GM19035 (cell line): ENCODE data around the gene NEU1.
"Not testable (repeated sequence)": the region's sequence is repeated elsewhere in the genome, so short reads cannot be mapped to it uniquely, and the experiment has no call there.

ENCODE experiments used
- ATAC-seq: cut with Tn5 transposase; IDR thresholded peaks from one replicate; pipeline ENCODE4 v1.9.1; 2021; ENCODE audit not compliant: unreplicated experiment

The NEU1 gene

GRCh38 chr6:31844507-31844906 lies 18.1 kb downstream of the NEU1 start:
- no peak for ATAC-seq

DNA sequence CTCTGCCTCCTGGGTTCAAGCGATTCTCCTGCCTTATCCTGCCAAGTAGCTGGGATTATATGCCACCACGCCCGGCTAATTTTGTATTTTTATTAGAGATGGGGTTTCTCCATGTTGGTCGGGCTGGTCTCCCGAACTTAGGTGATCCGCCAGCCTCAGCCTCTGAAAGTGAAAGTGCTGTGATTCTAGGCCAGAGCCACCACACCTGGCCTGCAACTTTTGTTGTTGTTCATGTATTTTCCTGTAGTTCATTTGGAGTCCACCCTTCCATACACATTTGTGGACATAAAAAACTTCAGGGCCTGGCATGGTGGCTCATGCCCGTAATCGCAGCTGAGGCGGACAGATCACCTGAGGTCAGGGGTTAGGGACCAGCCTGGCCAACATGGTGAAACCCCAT lies 20.6 kb downstream of the NEU1 start:
- no peak for ATAC-seq

DNA sequence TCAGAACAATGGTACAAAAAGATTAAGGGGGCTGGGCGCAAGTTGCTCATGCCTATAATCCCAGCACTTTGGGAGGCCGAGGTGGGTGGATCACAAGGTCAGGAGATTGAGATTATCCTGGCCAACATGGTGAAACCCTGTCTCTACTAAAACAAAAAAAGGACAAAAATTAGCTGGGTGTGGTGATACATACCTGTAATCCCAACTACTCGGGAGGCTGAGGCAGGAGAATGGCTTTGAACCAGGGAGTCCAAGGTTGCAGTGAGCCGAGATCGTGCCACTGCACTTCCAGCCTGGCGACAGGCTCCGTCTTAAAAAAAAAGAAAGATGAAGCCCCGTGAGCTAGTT lies 22.9 kb downstream of the NEU1 start:
- ATAC-seq: not testable (repeated sequence)

GRCh38 chr6:31838968-31839367 lies 23.7 kb downstream of the NEU1 start:
- no peak for ATAC-seq

GRCh38 chr6:31838114-31838553 lies 24.5 kb downstream of the NEU1 start:
- ATAC-seq: not testable (repeated sequence)

- no peak for ATAC-seq
Measured at GRCh38 chr6:31837369-31838113, 25.1 kb downstream of the NEU1 start.

DNA sequence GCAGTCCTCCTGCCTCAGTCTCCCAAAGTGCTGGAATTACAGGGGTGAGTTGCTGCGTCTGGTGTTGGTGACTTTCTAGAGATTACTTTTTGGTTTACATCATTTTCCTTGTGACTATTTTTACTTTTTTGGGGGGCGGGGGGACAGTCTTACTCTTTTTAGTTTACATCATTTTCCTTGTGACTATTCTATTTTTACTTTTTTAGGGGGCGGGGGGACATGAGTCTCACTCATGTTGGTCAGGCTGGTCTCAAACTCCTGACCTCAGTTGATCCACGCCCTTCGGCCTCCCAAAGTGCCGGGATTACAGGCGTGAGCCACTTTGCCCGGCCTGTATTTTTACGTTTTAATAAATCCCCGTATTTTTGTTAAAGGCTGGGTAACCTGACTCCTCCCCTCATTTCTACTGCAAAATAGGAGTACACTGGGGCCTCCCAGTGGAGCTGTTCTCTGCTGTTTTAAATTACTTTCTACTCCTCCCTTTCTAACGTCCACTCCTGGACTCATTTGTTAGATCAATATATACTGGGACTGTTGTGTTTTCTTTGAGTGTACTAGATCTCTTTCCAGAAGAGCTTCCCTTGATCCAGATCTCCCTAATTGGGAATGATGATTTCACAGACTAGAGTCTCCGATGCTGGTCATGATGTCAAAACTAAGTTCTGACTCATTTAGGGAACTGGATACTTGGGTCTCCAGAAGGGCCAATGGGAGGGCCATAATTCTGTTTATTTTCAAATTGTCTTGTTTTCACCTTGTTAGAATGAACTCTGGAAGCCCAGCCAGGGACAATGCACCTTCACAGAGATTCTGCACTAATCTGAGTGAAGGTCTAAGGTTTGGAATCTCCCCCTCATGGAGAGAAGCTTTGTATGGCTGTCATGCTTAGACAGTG lies 25.9 kb downstream of the NEU1 start:
- no peak for ATAC-seq

DNA sequence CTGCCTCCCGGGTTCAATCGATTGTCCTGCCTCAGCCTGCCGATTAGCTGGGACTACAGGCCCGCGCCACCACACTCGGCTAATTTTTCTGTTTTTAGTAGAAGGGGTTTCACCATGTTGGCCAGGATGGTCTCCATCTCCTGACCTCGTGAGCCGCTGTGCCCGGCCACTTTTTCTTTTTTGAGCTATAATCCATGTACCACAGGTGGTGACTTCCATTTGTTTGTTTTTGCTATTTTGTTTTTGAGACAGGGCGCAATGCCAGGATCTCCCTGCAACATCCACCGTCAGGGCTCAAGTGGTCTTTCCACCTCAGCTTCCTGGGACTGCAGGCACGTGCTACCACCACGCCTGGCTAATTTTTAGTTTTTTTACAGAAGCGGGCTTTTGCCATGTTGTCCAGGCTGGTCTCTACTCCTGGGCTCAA lies 26.6 kb downstream of the NEU1 start:
- no peak for ATAC-seq

DNA sequence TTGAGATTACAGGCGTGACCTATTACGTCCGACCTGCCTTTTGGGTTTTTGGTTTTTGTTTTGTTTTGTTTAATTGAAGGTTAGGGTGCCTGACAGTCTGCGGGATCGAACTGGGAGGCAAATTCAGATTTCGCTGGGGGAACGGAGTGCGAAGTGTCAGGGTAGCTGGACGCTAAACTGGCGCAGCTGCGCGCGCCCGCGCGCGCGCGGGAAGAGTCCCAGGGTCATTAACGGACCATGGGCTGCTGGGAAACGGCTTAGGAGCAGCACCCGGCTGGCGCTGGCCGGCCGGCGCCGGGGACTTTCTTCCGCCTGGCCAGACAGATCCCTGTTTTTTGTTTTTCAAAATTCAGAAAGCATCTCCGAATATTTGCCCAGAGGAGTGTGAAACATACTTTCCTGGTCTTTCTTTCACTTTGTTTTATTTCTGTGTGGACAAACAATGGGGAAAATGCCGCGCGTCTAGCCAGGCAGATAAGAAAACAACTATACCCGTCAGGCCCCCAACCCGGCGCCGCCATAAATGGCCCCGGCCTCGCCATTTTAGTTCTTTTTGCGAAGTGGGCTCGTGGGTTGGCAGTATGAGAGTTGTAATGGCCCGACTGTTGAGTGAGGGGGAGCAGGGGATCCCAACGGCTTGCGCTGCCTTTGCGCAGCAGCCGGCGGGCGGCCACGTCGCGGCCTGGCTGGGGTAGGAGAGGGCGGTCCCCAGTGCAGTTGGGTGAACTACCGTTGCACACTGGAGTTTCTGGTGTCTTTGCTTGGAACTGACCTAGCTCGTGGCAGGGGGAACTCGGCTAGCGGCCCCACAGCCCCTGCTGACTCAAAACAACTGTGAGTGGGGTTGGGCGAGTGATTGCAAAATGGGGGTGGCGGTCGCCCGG lies 28.0 kb downstream of the NEU1 start:
- ATAC-seq: no peak

DNA sequence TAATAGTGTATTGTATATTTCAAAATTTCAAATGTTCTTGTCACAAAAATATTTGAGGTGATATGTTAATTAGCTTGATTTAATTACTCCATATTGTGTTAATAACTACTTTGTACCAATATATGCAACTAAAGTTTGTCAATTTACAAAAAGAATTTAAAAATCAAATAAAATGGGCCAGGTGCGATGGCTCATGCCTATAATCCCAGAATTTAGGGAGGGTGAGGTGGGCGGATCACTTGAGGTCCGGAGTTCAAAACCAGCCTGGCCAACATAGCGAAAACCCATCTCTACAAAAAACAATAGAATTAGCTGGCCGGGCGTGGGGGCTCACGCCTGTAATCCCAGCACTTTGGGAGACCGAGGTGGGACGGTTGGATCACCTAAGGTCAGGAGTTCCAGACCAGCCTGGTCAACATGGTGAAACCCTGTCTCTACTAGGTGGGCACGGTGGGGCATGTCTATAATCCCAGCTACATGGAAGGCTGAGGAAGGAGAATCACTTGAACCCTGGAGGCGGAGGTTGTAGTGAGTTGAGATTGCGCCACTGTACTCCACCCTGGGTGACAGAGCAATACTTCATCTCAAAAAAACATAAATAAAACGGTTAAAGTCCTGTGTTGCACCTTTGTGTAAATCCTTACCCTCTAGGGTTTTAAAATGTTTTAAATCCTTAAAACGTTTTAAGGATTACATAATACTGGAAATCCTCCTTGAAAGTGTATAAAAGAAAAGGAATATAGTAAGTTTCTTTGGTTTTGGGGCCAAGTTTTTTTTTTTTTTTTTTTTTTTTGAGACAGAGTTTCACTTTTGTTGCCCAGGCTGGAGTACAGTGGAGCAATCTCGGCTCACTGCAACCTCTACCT lies 31.0 kb downstream of the NEU1 start:
- ATAC-seq: no peak

GRCh38 chr6:31830886-31831335 lies 31.7 kb downstream of the NEU1 start:
- ATAC-seq: no peak

GRCh38 chr6:31829633-31830283 lies 32.9 kb downstream of the NEU1 start:
- ATAC-seq: no peak

- peak; percentile 67 for ATAC-seq
Measured at GRCh38 chr6:31827286-31828079, 35.1 kb downstream of the NEU1 start, which contains the start of gene HSPA1B. HSPA1B (plus strand) TSS chr6:31827738; CDS start chr6:31827951, 213 bp downstream.

DNA sequence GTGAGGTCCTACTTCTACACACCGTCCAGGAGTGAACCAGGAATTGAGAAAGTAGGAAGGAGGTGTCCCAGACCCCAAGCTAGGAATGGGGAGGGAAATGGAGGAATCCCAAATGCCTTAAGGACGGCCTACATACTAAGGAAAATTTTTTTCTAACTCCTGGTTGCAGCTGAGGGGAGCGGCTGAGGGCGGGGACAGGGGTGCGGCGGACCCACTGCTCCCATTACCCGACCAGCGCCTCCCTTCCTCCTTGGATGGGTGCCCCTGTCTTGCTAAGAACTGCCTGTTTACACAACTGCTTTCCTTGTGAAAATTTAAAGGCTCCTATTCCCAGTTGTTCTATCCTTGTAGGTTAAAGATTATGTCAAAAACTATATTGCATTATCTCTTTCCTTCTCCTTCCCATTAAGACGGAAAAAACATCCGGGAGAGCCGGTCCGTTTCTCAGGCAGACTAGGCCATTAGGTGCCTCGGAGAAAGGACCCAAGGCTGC lies 35.8 kb downstream of the NEU1 start:
- no peak for ATAC-seq

- no peak for ATAC-seq
Measured at GRCh38 chr6:31825553-31825952, 37.1 kb downstream of the NEU1 start.

- not testable (repeated sequence) for ATAC-seq
Measured at GRCh38 chr6:31823592-31824196, 38.9 kb downstream of the NEU1 start.

GRCh38 chr6:31822036-31822821 lies 40.4 kb downstream of the NEU1 start:
- peak; percentile 48 for ATAC-seq
